ENCODE measurements around the gene TOB1.

Gene TOB1

DNA sequence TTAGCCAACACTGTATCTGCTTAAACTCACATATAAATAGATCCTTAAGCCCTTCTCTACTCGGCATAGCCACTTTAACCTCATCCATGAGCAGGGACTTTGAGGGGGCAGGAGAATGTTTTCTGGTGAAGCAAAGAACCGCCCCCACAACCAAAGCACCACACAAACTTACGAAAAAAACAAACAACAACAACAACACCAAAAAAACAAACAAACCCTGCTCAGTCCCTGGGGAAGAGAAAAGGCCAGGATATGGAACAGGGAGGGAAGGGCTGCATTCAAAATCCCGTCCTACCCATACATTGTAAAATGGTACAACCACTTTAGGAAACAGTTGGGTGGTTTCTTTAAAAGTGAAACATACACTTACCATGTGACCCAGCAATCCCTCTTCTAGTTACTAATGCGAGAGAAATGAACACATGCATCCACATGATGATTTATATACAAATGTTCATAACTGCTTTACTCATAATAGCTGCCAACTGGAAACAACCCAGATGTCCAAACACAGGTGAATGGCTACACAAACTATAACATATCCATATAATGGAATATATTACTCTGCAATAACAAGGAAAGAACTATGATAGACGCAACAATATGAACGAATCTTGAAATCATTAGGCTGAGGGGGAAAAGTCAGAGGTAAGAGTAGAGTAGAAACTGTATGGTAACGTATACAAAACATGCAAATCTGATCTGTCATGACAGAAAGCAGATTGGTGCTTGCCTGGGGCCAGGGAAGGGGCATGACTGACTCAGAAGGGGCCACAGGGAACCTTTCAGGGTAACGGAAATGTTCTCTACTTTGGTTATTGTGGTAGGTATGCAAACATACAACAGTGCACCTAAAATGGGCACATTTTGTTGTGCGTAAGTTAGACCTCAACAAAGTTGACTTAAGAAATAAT lies 37.7 kb upstream of the TOB1 start:
- TF ChIP-seq, protein P1, sequence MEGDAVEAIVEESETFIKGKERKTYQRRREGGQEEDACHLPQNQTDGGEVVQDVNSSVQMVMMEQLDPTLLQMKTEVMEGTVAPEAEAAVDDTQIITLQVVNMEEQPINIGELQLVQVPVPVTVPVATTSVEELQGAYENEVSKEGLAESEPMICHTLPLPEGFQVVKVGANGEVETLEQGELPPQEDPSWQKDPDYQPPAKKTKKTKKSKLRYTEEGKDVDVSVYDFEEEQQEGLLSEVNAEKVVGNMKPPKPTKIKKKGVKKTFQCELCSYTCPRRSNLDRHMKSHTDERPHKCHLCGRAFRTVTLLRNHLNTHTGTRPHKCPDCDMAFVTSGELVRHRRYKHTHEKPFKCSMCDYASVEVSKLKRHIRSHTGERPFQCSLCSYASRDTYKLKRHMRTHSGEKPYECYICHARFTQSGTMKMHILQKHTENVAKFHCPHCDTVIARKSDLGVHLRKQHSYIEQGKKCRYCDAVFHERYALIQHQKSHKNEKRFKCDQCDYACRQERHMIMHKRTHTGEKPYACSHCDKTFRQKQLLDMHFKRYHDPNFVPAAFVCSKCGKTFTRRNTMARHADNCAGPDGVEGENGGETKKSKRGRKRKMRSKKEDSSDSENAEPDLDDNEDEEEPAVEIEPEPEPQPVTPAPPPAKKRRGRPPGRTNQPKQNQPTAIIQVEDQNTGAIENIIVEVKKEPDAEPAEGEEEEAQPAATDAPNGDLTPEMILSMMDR (IDR thresholded peaks at IDR 0.05; ENCODE audit: low read depth, low read length, missing control alignments): no peak
- H3K4me3 ChIP-seq (ENCODE audit: low read depth, low read length): peak overlapping the region; percentile 8; the same call in 1 of the 2 replicates
- DNase-seq (ENCODE audit: low read depth): peak; percentile 68

DNA sequence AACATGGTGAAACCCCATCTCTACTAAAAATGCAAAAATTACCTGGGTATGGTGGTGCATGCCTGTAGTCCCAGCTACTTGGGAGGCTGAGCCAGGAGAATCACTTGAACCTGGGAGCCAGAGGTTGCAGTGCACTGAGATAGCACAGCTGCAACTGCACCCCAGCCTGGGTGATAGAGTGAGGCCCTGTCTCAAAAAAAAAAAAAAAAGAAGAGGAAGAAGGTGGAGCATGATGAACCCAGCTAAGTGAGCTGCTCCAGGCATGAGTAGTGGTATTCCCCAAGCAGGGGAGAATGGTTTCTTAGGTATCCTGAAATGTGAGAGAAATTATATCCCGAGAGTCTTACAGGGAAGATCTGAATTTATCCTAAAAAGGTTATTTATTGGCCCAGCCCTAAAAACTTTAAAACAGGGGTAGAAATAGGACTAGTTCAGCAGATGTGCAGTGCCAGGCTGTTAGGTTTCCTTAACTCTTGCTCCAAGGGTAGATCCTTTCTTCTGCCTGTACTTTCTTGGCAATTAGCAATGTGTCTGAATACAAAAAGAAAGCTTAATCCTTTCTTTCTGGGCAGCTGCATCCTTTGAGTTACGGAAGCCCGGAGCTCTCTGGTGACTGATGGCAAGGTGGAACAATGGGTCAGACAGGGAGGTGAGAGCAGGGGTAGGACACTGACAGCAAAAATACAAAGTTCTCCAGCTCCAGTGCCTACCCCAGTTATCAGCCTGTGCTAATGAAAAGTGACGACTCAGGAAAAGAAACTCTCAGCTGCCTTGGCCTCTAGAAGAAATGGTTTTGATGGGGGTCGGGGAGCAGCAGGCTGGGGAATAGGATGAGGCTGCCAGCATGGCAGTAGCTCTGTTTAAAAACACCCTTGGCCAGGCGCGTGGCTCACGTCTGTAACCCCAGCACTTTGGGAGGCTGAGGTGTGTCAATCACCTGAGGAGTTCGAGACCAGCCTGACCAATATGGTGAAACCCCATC lies 36.5 kb upstream of the TOB1 start:
- no peak for DNase-seq (ENCODE audit: low read depth)
- H3K4me3 ChIP-seq (ENCODE audit: low read depth, low read length): no peak overlapping the region; the same call in 1 of the 2 replicates
- TF ChIP-seq, protein P1 (IDR thresholded peaks at IDR 0.05; ENCODE audit: low read depth, low read length, missing control alignments): no peak

DNA sequence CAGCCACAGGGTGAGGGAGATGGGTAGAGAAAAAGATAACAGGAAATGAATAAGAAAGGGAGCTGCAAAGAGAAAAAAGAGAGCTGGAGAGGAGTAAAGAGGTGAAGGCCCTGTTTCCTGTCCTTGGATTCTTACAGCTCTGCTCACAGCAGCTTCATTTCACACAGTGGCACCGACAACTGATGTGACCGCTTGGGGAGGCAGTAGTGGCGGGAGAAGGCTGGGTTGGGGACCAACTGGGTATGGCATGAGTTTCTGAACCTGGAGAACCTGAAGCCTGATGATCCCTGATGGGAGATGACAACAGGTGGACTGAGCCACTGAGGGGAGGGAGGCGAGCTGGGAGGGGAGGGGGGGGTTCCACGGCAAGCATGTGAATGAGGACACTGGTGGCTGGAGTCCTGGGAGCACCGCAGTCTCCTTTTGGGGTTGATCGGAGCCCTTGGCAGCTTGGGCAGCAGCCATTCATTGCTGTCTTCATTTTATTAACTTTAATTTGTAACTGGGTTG lies 34.3 kb upstream of the TOB1 start:
- no peak for DNase-seq (ENCODE audit: low read depth)
- TF ChIP-seq, protein P1 (IDR thresholded peaks at IDR 0.05; ENCODE audit: low read depth, low read length, missing control alignments): no peak
- no peak overlapping the region for H3K4me3 ChIP-seq (ENCODE audit: low read depth, low read length)

DNA sequence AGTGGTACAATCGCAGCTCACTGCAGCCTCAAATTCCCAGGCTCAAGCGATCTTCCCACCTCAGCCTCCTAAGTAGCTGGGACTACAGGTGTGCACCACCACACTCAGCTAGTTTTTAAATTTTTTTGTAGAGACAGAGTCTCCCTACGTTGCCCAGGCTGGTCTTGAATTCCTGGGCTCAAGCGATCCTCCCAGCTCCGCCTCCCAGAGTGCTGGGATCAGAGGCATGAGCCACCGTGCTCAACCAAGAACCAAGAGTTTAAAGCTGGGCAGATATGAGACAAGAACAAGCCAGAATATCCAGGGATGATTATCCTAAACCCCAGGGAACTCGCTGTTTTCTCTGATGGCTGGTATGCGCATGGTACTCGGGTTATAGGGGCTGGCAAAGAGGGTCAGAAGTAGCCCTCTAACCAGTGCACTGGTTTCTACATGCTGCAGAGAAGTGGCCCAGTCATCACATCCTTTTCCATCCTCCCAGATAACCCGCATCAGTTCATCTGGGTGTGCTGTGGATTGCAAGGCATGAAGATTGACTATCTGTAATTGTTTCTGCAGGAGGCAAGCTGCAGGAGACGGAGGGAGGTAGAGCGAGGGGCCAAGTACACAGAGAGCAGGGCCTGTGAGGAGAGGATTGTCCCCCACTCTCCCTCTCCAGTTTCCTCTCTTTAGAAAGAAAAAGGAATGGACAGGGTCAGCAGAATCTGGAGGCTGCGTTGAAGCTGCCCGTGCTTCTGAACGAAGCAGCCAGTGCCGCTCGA lies 33.6 kb upstream of the TOB1 start:
- H3K4me3 ChIP-seq (ENCODE audit: low read depth, low read length): no peak overlapping the region

DNA sequence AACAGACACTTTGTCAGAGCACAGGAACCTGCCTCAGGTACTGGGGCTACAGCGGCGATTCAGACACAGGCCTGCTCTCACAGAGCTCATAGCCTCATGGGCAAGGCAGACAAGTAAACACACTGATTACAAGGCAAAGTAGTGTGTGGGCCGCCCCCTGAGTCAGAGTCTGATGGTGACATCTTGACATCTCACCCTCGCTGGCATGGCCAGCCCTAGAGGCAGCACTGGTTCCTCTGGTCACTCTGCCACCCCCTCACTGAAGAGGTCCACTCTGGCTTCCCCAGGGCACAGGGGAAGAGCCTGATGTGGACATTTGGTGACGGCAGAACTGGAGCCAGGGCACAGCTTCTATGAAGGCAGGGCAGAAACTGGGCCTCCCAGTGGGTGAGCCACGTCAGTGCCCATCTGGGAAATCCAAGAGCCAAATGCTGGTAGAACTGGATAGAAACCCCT lies 32.9 kb upstream of the TOB1 start:
- TF ChIP-seq, protein P1 (IDR thresholded peaks at IDR 0.05; ENCODE audit: low read depth, low read length, missing control alignments): no peak
- no peak for DNase-seq (ENCODE audit: low read depth)
- H3K4me3 ChIP-seq (ENCODE audit: low read depth, low read length): no peak overlapping the region

More for the DNA sequence above, 33.6 kb upstream of the TOB1 start:
- DNase-seq (ENCODE audit: low read depth): no peak
- TF ChIP-seq, protein P1 (IDR thresholded peaks at IDR 0.05; ENCODE audit: low read depth, low read length, missing control alignments): no peak

Measured in GM12864 (cell line).